ENCODE results near the gene STS. TPM values are rescaled to one million over a fixed set of nuclear protein-coding genes. Genes with fewer than 3 reads are reported as not detected.

The STS gene
- total and polyA plus RNA-seq, 2 of the 8 experiments (the other 6 are each of a cell fraction or from before 2014, with no cell fraction given), result 0.67 to 1.5 TPM

- H2BK15ac ChIP-seq (ENCODE audit: low read length), result no peak overlapping the region
- no peak overlapping the region for H2AFZ ChIP-seq (ENCODE audit: low read length)
- H2BK20ac ChIP-seq (ENCODE audit: low read length), result no peak overlapping the region
- H3K4me3 ChIP-seq (ENCODE audit: extremely low read depth in 1 of 4, insufficient read depth in 2 of 4, low read depth in 3 of 4, low read length in 4 of 4), result no peak overlapping the region
- no peaks in the 10 kb centered on the region for H3K36me3 ChIP-seq (ENCODE audit: control insufficient read depth in 2 of 4, insufficient read depth in 4 of 4, low read length in 3 of 4)
- H2BK12ac ChIP-seq (ENCODE audit: low read depth, low read length), result no peak overlapping the region
- 60% methylated on average over 1 of the region's 3 CpGs; no CpG with 5 or more reads in 1 of the 2 experiments for WGBS, 2 experiments (ENCODE audit: extremely low coverage in 1 of 2, insufficient coverage in 1 of 2, insufficient read length in 1 of 2, insufficient replicate concordance in 2 of 2, low coverage in 1 of 2, low lambda C conversion rate in 2 of 2, missing lambda C conversion rate in 1 of 2)
- no peak overlapping the region for H2AK5ac ChIP-seq (ENCODE audit: low read depth, low read length)
- H3K4me1 ChIP-seq (replicated peaks in 1 of 4; ENCODE audit: control insufficient read depth in 3 of 4, insufficient read depth in 4 of 4, low read length in 3 of 4), result peaks cover 0 to 6% (median 3%) of the 10 kb centered on the region in 4 experiments; a peak in 3 of 7 replicates
- H4K91ac ChIP-seq (replicated peaks; ENCODE audit: insufficient read length, low read length), result no peak overlapping the region
- no peak overlapping the region for H3K4ac ChIP-seq (replicated peaks; ENCODE audit: insufficient read length, low read depth, low read length)
- CTCF ChIA-PET (ENCODE audit: partially characterized antibody), result no interaction called here
- H3K79me2 ChIP-seq (ENCODE audit: control insufficient read depth in 1 of 2, insufficient read depth in 2 of 2, low read length in 2 of 2), result no peaks in the 10 kb centered on the region; a peak in 1 of 4 replicates
- H4K5ac ChIP-seq (ENCODE audit: insufficient read length, low read depth, low read length), result no peak overlapping the region
- H3K27ac ChIP-seq (ENCODE audit: low read depth, low read length), result no peak overlapping the region
- no peak for TF ChIP-seq HDAC2 (IDR thresholded peaks at IDR 0.05; ENCODE audit: borderline replicate concordance in 1 of 2, low read depth in 2 of 2, low read length in 2 of 2)
- no peak overlapping the region for H3K14ac ChIP-seq (ENCODE audit: insufficient read length)
- H3K27me3 ChIP-seq (replicated peaks in 1 of 4; ENCODE audit: control insufficient read depth in 3 of 4, extremely low read depth in 1 of 4, insufficient read depth in 3 of 4, low read length in 3 of 4), result no peaks in the 10 kb centered on the region
- no peak overlapping the region for H3K18ac ChIP-seq (ENCODE audit: extremely low read depth, low read length)
- POLR2A ChIA-PET (ENCODE audit: partially characterized antibody), result interaction anchor here (0.8 kb wide), 1 partner anchor 889 kb away, joined by 3 read pairs; the partner anchor contains the start of gene NLGN4X
- no peak for DNase-seq (ENCODE audit: low read depth in 1 of 2, low spot score in 2 of 2)
- H3K79me1 ChIP-seq (ENCODE audit: low read depth, low read length), result no peaks in the 10 kb centered on the region; the same call in 1 of the 2 replicates
- H3K56ac ChIP-seq (replicated peaks; ENCODE audit: insufficient read length, low read depth, low read length), result no peak overlapping the region
- no peak overlapping the region for H2BK5ac ChIP-seq (ENCODE audit: low read depth, low read length)
- H3K4me2 ChIP-seq (ENCODE audit: insufficient read depth in 1 of 2, low read depth in 2 of 2, low read length in 2 of 2), result no peak overlapping the region
- H4K20me1 ChIP-seq (replicated peaks in 1 of 2; ENCODE audit: control insufficient read depth in 1 of 2, insufficient read depth in 2 of 2, low read length in 2 of 2), result no peaks in the 10 kb centered on the region
- H3K9me3 ChIP-seq (ENCODE audit: insufficient read depth in 2 of 2, low read depth in 1 of 2, low read length in 1 of 2), result no peaks in the 10 kb centered on the region
- no peaks in the 10 kb centered on the region for H3K23me2 ChIP-seq (ENCODE audit: low read depth, low read length)
- no peak overlapping the region for H2BK120ac ChIP-seq (replicated peaks; ENCODE audit: low read depth, low read length)
- peak; percentile 82 for FAIRE-seq
- no peak overlapping the region for H3K23ac ChIP-seq (ENCODE audit: insufficient read length)
- no peak overlapping the region for H4K8ac ChIP-seq (ENCODE audit: extremely low read depth, insufficient read depth, low read length)
- no peak overlapping the region for H3K9ac ChIP-seq (replicated peaks in 1 of 4; ENCODE audit: extremely low read depth in 1 of 4, low read depth in 3 of 4, low read length in 3 of 4)
Observed at GRCh38 chrX:7117587-7117986, 29.9 kb upstream of the STS start.
